A549 treated with AZD9567 at 1 μM for 4 hours (cell line): Measurements from ENCODE around the gene IL3RA. TPM values are rescaled to one million over a fixed set of nuclear protein-coding genes. Genes with fewer than 3 reads are reported as not detected.

ENCODE experiments used
- total RNA-seq: library from RNA; stranded (reverse); fragments of 200-300 nt; extraction: Qiagen RNA extraction; gene quantifications from 5 replicates; pipeline ENCODE4 v1.2.3, GENCODE V29; 2022; ENCODE audit not compliant: insufficient read depth

Gene IL3RA
- 0.08 to 0.38 TPM (median 0.27 TPM) in 4 of 5 replicates, not detected in the other for total RNA-seq

GRCh38 chrX:1336331-1336943 is at the start of gene IL3RA:
TSS of gene IL3RA (plus strand) at chrX:1336785. CDS start at chrX:1341766, 4,981 bp downstream.

DNA sequence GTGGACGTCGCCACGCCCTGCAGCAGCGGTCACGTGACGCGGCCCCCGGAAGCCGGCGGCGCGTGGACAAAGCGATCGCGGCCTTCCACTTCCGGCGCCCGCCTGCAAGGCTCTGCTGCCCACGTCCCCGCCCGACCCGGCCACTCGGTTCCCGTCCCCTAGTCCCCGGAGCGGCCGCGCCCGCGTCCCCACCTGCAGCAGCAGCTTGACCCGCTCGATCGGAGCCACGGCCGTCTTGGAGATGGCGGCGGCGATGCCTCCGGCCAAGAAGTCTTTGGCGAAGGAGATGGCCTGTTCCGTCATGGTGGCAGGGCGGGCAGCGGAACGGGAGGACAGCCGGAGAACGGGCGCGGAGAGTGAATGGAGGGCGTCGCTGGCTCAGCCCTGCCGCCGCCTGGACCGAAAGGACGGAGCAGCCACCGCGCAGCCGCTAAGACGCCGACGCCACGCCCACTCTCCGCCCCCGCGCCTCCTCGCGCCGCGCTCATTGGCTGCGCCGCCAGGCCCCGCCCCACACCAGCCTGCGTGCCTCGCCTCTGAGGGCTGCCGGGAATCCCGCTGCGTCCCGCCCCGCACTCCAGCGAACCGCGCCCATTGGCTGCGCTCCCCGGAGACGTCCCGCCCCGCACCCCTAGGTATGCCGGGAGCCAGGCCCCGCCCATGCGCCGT is 55.3 kb downstream of the IL3RA start, which contains the start of gene SLC25A6:
Gene SLC25A6 (minus strand): TSS at position 407 of the 669 bp plus-strand sequence. CDS start 104 bp downstream, at position 303.

Other genes with a start within 250 kb of the IL3RA start
- gene CRLF2, start 124.1 kb upstream of the IL3RA start, total RNA-seq = 0.72 to 0.87 TPM (median 0.79 TPM) in 4 of 5 replicates, not detected in the other
- gene CSF2RA, start 68.0 kb upstream of the IL3RA start, total RNA-seq = 2.5 to 5.5 TPM (median 2.8 TPM) in 5 replicates
- 387 to 480 TPM (median 468 TPM) in 5 replicates for gene SLC25A6, start 55.3 kb downstream of the IL3RA start, total RNA-seq
- 13.5 to 23.6 TPM (median 20.9 TPM) in 5 replicates for gene ASMTL, start 116.1 kb downstream of the IL3RA start, total RNA-seq
- gene P2RY8, start 200.4 kb downstream of the IL3RA start, total RNA-seq = 0.01 to 0.03 TPM in 2 of 5 replicates, not detected in the others